Measurements from ENCODE around the gene PIK3R3.

Gene PIK3R3

GRCh38 chr1:46132529-46133180, at the start of gene PIK3R3:
PIK3R3 (minus strand) TSS chr1:46132629; CDS start chr1:46131952, 677 bp downstream.
- peak; percentile 93 for DNase-seq (ENCODE audit: low spot score)

GRCh38 chr1:46181343-46182260, 49.2 kb upstream of the PIK3R3 start:
- no peak for DNase-seq (ENCODE audit: low spot score)

GRCh38 chr1:46180082-46180616, 47.7 kb upstream of the PIK3R3 start:
- DNase-seq (ENCODE audit: low spot score), result no peak

GRCh38 chr1:46179138-46180081, 47.0 kb upstream of the PIK3R3 start:
- DNase-seq (ENCODE audit: low spot score), result peak; percentile 83

GRCh38 chr1:46176211-46176865, 43.9 kb upstream of the PIK3R3 start, which contains the start of gene P3R3URF:
P3R3URF (minus strand) TSS chr1:46176488; CDS start chr1:46176471, 17 bp downstream.
- DNase-seq (ENCODE audit: low spot score), result no peak

- no peak for DNase-seq (ENCODE audit: low spot score)
Observed at GRCh38 chr1:46175243-46175642, 42.8 kb upstream of the PIK3R3 start.

GRCh38 chr1:46174448-46175231, 42.2 kb upstream of the PIK3R3 start, which contains the start of gene TSPAN1:
TSPAN1 (plus strand) TSS chr1:46175087; CDS start chr1:46181108, 6,021 bp downstream.
- no peak for DNase-seq (ENCODE audit: low spot score)

- DNase-seq (ENCODE audit: low spot score), result peak; percentile 61
Observed at GRCh38 chr1:46173361-46173856, 41.0 kb upstream of the PIK3R3 start.

GRCh38 chr1:46172321-46172720, 39.9 kb upstream of the PIK3R3 start:
- DNase-seq (ENCODE audit: low spot score), result no peak

GRCh38 chr1:46171871-46172270, 39.4 kb upstream of the PIK3R3 start:
- no peak for DNase-seq (ENCODE audit: low spot score)

- no peak for DNase-seq (ENCODE audit: low spot score)
Observed at GRCh38 chr1:46171351-46171750, 38.9 kb upstream of the PIK3R3 start.

- no peak for DNase-seq (ENCODE audit: low spot score)
Observed at GRCh38 chr1:46169811-46170454, 37.5 kb upstream of the PIK3R3 start.

GRCh38 chr1:46168477-46168876, 36.0 kb upstream of the PIK3R3 start:
- no peak for DNase-seq (ENCODE audit: low spot score)

GRCh38 chr1:46166521-46167462, 34.4 kb upstream of the PIK3R3 start:
- no peak for DNase-seq (ENCODE audit: low spot score)

- DNase-seq (ENCODE audit: low spot score), result no peak
Observed at GRCh38 chr1:46160212-46160611, 27.8 kb upstream of the PIK3R3 start.

GRCh38 chr1:46159516-46159915, 27.1 kb upstream of the PIK3R3 start:
- no peak for DNase-seq (ENCODE audit: low spot score)

GRCh38 chr1:46158312-46159281, 26.2 kb upstream of the PIK3R3 start:
- DNase-seq (ENCODE audit: low spot score), result no peak

Measured in D341Med (cell line).